Fibroblast of the aortic adventitia (primary cell): ENCODE results near the gene PUS1. TPM values are rescaled to one million over a fixed set of nuclear protein-coding genes. Genes with fewer than 3 reads are reported as not detected.

Experiments used
- DNase-seq: peaks from one replicate; pipeline ENCODE4 v3.0.0-alpha.2; 2010; ENCODE audit warnings: low read depth
- H3K4me3 ChIP-seq: 2 replicates; pipeline ENCODE4 v1.5.1; 2011; ENCODE audit warnings: low read depth, mild to moderate bottlenecking, control low read depth, low read length, moderate library complexity
- total RNA-seq: library from RNA; depleted of rRNA; stranded (reverse); fragments of >200 nt; gene quantifications from 2 replicates; pipeline ENCODE4 v1.2.3, GENCODE V29; 2012; ENCODE audit warnings: low replicate concordance
- TF ChIP-seq, protein P1 (sequence below): IDR thresholded peaks from 2 replicates; pipeline ENCODE4 v1.5.1; 2011; ENCODE audit warnings: mild to moderate bottlenecking, low read length, control low read depth, inconsistent platforms; ENCODE audit not compliant: insufficient read depth

The PUS1 gene
- total RNA-seq, 1 donor, result 9.3 TPM

DNA sequence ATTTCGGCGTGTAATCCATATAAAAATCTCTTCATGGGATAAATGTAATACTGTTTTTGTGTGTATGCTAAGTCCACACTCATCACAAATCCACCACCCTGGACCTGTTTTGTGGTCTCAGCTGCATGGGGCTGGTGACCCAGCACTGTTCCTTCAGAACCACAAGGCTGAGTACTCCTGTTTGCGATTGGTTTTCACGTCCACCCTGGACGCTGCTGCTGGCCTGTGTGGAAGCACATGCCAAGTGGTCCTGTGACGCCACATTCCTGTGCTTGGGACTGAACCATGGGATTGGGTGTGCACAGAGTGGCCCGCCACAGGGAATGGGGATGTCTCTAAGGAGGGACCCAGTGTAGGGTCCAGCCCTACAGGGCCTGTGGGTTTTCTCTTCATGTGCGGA, 4.3 kb downstream of the PUS1 start:
- TF ChIP-seq, protein P1, sequence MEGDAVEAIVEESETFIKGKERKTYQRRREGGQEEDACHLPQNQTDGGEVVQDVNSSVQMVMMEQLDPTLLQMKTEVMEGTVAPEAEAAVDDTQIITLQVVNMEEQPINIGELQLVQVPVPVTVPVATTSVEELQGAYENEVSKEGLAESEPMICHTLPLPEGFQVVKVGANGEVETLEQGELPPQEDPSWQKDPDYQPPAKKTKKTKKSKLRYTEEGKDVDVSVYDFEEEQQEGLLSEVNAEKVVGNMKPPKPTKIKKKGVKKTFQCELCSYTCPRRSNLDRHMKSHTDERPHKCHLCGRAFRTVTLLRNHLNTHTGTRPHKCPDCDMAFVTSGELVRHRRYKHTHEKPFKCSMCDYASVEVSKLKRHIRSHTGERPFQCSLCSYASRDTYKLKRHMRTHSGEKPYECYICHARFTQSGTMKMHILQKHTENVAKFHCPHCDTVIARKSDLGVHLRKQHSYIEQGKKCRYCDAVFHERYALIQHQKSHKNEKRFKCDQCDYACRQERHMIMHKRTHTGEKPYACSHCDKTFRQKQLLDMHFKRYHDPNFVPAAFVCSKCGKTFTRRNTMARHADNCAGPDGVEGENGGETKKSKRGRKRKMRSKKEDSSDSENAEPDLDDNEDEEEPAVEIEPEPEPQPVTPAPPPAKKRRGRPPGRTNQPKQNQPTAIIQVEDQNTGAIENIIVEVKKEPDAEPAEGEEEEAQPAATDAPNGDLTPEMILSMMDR, result no peak
- no peak for DNase-seq
- H3K4me3 ChIP-seq, result no peak overlapping the region

- no peak for DNase-seq
- TF ChIP-seq, protein P1, result no peak
- no peak overlapping the region for H3K4me3 ChIP-seq
Observed at GRCh38 chr12:131934535-131934934, 5.5 kb downstream of the PUS1 start.

GRCh38 chr12:131938082-131938481, 9.0 kb downstream of the PUS1 start:
- DNase-seq, result no peak
- no peak overlapping the region for H3K4me3 ChIP-seq
- TF ChIP-seq, protein P1, result no peak

DNA sequence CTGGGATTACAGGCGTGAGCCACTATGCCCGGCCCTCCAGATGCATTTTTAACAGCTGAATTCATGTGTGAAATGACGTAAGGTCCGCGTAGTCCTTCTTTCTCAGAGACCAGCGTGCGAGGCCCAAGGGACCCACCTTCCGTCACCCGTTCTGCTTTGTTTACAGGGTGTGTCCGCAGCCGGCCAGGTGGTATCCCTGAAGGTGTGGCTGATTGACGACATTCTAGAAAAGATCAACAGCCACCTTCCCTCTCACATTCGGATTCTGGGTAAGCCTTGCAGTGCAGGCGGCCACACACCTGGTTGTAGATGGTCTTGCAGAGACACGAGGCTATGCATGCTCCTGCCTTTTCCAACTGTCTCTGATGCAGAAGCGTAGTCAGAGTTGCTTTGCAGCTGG, 9.9 kb downstream of the PUS1 start:
- DNase-seq, result no peak
- TF ChIP-seq, protein P1, result no peak
- no peak overlapping the region for H3K4me3 ChIP-seq

DNA sequence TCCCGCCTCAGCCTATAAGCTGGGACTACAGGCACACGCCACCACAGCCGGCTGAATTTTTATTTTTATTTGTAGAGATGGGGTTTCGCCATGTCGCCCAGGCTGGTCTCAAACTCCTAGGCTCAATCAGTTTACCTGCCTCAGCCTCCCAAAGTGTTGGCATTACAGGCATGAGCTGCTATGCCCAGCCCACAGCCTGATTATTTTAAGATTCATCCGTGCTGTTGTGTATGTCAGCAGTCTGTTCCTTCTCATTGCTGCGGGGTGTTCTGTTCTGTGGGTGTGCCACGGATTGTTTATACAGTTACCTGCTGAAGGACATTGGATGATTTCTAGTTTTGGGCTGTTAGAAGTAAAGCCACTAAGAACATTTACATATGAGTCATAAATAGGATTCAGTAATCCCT, 11.1 kb downstream of the PUS1 start:
- no peak for DNase-seq
- TF ChIP-seq, protein P1, result no peak
- H3K4me3 ChIP-seq, result no peak overlapping the region

GRCh38 chr12:131941116-131941986, 12.3 kb downstream of the PUS1 start:
- TF ChIP-seq, protein P1, result no peak
- H3K4me3 ChIP-seq, result no peak overlapping the region
- no peak for DNase-seq
